ENCODE results near the gene TSPAN1.

DNA sequence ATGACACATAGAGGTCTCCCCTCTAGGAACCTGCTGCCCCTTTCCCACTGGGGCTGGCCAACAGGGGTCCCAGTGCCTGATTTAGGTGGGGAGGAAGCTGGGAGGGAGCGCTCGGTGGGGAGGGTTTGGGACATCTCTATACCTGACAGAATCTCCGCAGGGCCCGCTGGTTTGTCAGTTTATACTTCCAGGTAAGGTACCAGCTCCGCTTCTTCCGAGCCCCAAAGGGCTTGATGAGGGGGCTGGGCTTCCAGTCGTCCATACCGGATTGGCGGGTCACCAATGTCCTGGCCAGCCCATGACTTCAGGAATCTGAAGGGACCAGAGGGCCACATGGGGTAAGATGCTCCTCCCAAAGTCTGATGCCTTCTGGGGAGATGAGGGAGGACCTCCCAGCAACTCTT lies 22.7 kb downstream of the TSPAN1 start:
- TF ChIP-seq, protein P1, sequence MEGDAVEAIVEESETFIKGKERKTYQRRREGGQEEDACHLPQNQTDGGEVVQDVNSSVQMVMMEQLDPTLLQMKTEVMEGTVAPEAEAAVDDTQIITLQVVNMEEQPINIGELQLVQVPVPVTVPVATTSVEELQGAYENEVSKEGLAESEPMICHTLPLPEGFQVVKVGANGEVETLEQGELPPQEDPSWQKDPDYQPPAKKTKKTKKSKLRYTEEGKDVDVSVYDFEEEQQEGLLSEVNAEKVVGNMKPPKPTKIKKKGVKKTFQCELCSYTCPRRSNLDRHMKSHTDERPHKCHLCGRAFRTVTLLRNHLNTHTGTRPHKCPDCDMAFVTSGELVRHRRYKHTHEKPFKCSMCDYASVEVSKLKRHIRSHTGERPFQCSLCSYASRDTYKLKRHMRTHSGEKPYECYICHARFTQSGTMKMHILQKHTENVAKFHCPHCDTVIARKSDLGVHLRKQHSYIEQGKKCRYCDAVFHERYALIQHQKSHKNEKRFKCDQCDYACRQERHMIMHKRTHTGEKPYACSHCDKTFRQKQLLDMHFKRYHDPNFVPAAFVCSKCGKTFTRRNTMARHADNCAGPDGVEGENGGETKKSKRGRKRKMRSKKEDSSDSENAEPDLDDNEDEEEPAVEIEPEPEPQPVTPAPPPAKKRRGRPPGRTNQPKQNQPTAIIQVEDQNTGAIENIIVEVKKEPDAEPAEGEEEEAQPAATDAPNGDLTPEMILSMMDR (IDR thresholded peaks at IDR 0.05): no peak
- no peak for TF ChIP-seq POLR2A (IDR thresholded peaks at IDR 0.05)

All from body of pancreas (tissue), 4 donors.